Activated effector memory CD4-positive, alpha-beta T cell treated with Interleukin-2 at 50 U/mL for 16 hours (primary cell): Measurements from ENCODE around the gene UBE4B.

Experiments used
- DNase-seq: peaks from one replicate; pipeline ENCODE4 v3.0.0-alpha.2; 2020

Gene UBE4B

DNA sequence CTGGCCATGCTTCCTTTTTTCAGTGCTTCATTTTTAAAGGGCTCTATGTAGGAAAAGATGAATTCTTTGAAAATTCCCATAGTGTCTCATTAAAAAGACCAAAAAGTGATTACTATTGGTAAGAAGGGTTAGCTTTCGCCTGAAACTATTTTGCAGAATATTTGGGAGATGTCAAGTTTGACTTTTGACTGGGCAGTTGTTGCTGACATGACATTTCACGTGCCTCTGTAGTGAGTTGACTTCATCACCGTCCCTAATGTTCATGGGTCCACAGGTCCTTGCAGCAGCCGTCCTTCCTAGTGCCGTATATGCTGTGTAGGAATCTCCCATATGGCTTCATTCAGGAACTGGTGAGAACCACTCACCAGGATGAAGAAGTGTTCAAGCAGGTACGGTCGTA lies 88.9 kb downstream of the UBE4B start:
- no peak for DNase-seq

- DNase-seq: no peak
Observed at GRCh38 chr1:10122926-10123325, 90.2 kb downstream of the UBE4B start.

GRCh38 chr1:10128101-10128765 lies 95.5 kb downstream of the UBE4B start:
- DNase-seq: no peak

DNA sequence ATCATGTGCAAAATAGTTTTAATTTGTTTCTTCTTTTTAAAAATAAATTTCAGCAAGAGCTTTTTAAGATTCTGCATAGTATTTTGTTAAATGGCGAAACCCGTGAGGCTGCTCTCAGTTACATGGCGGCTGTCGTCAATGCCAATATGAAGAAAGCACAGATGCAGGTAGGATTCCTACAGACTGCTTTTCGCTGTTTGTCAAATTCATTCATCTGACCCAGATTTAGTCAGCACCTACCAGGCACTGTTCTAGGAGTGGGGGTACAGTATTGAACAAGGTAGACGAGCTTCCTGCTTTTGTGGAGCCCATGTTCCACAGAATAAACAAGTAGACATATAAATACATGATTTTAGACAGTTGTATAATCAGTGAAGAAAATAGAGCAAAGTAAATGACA lies 99.6 kb downstream of the UBE4B start:
- no peak for DNase-seq

GRCh38 chr1:10132852-10133251 lies 100.1 kb downstream of the UBE4B start:
- DNase-seq: no peak

DNA sequence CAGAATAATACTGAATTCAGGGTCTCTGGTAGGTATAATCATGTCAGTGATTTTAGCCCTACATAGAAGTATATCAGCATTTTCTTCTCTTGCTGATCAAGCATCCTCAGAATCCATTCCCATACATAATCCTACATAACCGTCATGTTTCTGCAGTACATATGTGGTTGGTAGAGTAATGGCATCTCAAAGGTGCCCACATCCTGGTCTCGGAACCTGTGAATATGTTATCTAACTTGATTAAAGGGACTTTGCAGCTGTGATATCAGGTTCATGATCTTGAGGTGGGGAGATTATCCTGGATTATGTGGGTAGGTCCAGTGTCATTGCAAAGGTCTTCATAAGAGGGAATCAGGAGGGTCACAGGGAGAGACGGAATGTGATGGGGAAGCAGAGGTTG lies 108.2 kb downstream of the UBE4B start:
- DNase-seq: no peak

GRCh38 chr1:10143961-10144485 lies 111.3 kb downstream of the UBE4B start:
- DNase-seq: no peak

GRCh38 chr1:10146391-10146790 lies 113.6 kb downstream of the UBE4B start:
- DNase-seq: no peak

DNA sequence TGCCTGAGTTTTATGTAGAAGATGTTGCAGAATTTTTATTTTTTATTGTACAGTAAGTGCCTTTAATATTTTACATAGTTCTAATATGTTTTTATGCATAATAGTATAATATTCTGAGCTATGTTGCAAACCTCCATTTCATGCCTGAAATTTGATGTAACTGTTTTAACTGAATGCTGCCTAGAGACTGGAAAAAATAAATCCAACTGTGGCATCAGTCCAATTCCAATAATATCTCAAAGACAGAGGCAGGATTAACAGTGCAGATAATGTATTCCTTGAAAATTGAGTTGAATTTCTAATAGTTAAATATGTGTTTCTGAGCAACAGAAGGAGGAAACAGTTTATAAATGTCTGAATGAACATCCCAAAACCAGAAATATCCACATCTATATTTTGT lies 116.5 kb downstream of the UBE4B start:
- no peak for DNase-seq

DNA sequence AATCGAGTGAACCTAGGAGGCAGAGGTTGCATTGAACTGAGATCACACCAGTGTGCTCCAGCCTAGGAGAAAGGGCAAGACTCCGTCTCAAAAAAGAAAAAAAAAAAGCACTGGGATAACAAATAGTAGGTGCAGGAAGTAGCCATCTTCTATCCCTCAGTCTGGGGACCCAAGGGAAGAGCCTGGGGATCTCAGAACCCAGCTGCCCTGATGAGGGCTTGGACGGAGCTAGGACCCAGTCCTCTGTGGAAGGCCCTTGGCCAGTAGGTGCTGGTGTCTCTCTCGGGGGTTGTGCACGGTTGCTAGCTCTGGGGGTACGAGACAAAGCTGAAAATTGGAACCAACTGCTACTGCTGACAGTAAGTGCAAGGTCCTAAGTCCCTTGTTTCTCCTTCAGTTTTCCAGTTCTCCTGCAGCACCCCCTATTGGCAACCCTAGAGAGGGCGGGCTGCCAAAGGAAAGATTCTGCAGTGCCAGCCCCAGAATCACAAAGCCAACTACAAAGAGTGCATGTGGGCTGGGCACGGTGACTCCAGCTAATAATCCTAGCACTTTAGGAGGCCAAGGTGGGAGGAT lies 120.0 kb downstream of the UBE4B start:
- no peak for DNase-seq

GRCh38 chr1:10155087-10155712 lies 122.4 kb downstream of the UBE4B start:
- DNase-seq: no peak

DNA sequence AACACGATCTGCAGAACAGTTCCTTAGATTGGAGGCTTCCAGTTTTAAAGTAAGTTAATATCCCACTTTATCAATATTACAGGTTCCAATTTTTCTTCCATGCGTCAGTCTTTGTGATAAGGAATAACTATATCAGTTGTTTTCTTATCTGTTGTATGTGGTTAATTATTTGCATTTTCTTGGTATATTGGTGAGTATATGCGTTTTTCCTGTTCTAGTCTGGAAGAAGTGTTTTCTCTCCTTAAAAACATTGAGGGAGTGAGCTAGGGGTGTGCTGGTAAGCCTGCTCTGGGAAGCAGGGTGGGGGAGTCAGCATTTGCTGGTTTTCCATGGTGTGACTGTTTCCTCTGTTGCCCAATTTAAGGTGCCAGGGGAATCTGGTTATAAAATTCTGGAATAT lies 127.4 kb downstream of the UBE4B start:
- DNase-seq: no peak

DNA sequence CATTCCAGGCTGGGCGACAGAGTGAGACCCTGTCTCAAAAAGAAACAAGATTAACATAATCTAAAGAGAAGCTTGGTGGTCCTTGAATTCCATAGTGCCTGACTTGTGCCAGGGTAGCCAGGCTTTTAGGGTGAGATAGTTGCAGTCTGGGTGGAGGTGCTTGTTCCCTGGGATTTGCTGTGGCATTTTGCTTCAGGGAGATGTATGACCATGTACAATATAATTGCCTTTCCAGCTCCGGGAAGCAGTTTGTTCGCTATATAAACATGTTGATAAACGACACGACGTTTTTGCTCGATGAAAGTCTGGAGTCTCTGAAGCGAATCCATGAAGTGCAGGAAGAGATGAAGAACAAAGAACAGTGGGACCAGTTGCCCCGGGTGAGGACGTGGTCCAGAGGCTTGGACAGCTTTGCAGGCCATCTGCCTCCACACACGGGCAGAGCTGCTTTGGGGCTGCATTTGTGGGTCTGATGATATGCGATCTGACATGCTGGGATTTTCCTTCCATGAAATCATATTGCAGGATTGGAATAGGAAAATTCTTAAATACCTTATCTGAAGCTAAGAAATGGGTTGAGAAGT lies 128.2 kb downstream of the UBE4B start:
- no peak for DNase-seq

DNA sequence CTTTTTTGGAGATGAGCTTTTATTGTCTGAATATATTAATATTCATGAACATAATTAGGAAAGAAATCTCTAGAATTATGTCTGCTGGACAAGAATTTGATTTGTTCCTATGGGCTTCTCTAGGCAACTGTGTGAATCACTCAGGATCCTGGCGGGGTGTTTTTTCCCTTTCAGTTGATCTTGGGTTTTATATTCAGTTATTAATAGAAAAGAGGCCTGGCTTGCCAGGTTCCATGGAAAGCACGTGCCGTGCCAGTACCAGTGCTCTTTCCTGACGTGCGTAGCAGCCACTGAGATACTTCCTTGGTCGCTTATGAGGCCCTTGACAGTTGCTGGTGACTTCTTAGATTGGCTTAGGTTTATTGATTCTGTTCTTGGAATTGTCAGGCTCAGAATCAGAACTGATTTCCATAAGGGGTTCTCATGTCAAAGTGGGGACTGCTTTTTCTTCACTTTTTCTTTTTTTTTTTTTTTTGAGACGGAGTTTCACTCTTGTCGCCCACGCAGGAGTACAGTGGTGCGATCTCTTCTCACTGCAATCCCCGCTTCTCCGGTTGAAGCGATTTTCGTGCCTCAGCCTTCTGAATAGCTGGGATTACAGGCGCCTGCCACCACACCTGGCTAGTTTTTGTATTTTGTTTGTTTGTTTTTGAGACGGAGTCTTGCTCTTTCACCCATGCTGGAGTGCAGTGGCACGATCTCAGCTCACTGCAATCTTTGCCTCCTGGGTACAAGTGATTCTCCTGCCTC lies 129.0 kb downstream of the UBE4B start:
- no peak for DNase-seq

DNA sequence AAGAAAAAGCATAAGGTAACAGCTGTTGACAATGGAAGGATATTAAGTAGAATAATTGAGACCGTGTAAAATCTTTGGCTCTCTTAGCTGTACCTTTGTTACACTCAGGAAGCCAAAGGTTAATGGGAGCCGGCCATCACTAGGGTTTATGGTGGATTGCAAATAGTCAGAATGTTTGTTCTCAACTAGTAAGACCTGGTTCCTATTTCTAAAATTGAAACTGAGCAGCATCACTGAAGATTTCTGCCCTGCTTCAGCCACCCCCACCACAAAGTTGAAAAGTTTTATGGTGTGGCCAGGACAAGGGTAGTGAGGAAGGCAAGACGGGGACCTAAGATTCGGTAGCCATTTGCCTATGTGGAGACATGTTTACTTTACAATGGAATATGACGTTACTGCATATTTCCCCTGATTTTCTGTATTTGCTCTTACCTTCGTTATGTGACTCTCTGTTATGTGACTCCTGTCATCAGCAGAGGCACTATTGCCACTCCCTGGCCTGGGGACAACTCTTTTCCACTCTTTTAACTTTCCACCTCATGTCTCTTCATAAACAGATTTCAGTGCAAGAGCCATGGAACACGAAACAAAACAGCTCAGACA lies 136.3 kb downstream of the UBE4B start:
- DNase-seq: no peak

DNA sequence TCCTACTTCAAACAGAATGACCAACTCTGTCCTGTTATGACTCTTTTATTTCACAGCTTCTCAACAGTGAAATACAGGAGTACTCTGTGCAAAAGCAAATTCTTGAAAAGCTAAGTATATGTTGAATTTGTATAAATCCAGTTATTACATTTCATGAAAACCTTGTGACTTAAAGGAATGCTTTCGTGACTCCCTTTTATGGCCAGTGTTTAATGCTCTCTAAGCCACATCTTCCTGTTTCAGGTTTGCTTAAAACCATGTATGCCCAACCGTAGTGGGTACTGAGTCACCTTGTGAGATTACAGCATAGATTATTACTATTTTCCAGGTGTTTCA lies 137.4 kb downstream of the UBE4B start:
- DNase-seq: no peak

DNA sequence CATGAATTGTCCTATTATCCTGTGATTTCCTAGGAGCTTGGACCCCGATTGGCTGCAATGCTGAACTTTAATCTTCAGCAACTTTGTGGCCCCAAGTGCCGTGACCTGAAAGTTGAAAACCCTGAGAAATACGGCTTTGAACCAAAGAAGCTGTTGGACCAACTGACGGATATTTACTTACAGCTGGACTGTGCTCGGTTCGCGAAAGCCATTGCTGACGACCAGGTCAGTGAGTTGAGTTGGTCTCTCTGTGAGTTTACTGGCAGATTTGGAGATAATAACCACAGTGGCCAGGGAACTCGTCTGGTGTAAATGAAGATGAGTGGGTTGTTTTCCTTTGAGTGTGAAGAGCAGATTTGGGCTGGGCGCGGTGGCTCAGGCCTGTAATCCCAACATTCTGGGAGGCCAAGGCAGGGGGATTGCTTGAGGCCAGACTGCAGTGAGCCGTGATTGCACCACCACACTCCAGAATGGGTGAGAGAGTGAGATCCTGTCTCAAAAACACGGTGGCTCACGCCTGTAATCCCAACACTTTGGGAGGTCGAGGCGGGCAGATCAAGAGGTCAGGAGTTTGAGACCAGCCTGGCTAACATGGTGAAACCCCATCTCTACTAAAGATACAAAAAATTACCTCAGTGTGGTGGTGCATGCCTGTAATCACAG lies 138.5 kb downstream of the UBE4B start:
- DNase-seq: no peak

- no peak for DNase-seq
Observed at GRCh38 chr1:10171995-10172669, 139.4 kb downstream of the UBE4B start.

GRCh38 chr1:10173582-10173981 lies 140.8 kb downstream of the UBE4B start:
- DNase-seq: no peak

DNA sequence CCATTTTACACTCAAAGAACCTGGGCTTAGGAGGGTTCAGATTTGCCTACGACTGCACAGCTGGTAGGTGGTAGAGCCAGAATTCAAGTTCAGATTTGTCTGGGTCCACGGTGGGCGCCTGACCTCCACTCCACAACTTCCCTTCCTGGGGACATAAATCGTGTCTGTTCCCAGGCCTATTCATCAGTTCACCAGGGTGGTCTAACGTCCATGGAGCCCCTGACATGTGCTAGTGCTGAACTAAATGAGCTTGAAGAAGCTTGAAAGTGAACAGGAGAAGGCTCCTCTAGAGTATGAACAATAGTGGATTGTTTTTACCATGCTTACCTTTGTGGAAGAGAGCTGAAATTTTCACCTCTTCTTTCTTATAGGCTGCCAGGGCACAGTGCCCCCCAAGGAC lies 145.1 kb downstream of the UBE4B start:
- DNase-seq: no peak

- no peak for DNase-seq
Observed at GRCh38 chr1:10178597-10179405, 146.0 kb downstream of the UBE4B start.
